GM12872 (cell line): ENCODE results near the gene ECE1.

Experiments used
- CTCF ChIP-seq: IDR thresholded peaks from 3 replicates; pipeline ENCODE4 v1.5.1; 2011; ENCODE audit warnings: low read depth, mild to moderate bottlenecking, low read length, moderate library complexity; ENCODE audit not compliant: insufficient read depth

The ECE1 gene

GRCh38 chr1:21246905-21247642 lies 43.2 kb downstream of the ECE1 start:
- TF ChIP-seq CTCF = no peak

- no peak for TF ChIP-seq CTCF
Observed at GRCh38 chr1:21245688-21246229, 44.5 kb downstream of the ECE1 start.

- TF ChIP-seq CTCF = peak; percentile 56
Observed at GRCh38 chr1:21244986-21245687, 45.1 kb downstream of the ECE1 start.

GRCh38 chr1:21244154-21244553 lies 46.1 kb downstream of the ECE1 start:
- no peak for TF ChIP-seq CTCF

- no peak for TF ChIP-seq CTCF
Observed at GRCh38 chr1:21242846-21243245, 47.4 kb downstream of the ECE1 start.

- TF ChIP-seq CTCF = no peak
Observed at GRCh38 chr1:21241771-21242581, 48.3 kb downstream of the ECE1 start.

GRCh38 chr1:21240706-21241105 lies 49.6 kb downstream of the ECE1 start:
- no peak for TF ChIP-seq CTCF
